Brain microvascular endothelial cell (primary cell): ENCODE measurements around the gene B4GALT6.

Experiments used
- DNase-seq: peaks from one replicate; pipeline ENCODE4 v3.0.0-alpha.2; 2020
- H3K27ac ChIP-seq: fragments of 250-450 bp; sonication (Bioruptor Pico); 2 replicates; pipeline ENCODE4 v1.5.1; 2020; ENCODE audit warnings: mild to moderate bottlenecking, moderate library complexity
- H3K27me3 ChIP-seq: fragments of 250-450 bp; sonication (Bioruptor Pico); replicated peaks from 2 replicates; pipeline ENCODE4 v1.5.1; 2020; ENCODE audit warnings: mild to moderate bottlenecking
- H3K36me3 ChIP-seq: fragments of 250-450 bp; sonication (Bioruptor Pico); replicated peaks from 2 replicates; pipeline ENCODE4 v1.5.1; 2020; ENCODE audit warnings: mild to moderate bottlenecking
- H3K4me3 ChIP-seq: 2 replicates; pipeline ENCODE4 v1.5.1; 2011; ENCODE audit warnings: low read depth, mild to moderate bottlenecking, control low read depth, low read length, moderate library complexity
- CTCF ChIP-seq: IDR thresholded peaks from 2 replicates; pipeline ENCODE4 v1.5.1; 2011; ENCODE audit warnings: low read depth, mild to moderate bottlenecking, moderate library complexity, low read length, control low read depth, inconsistent platforms; ENCODE audit errors: missing control alignments
- in situ Hi-C: cut with HindIII; loops from 2 replicates; pipeline ENCODE4 v1.10.0; 2017; ENCODE audit warnings: low sequenced_read_pairs, low pct_ligation_motif_present

B4GALT6 gene

GRCh38 chr18:31581498-31582197 is 102.7 kb downstream of the B4GALT6 start:
- no peak for DNase-seq
- no peak for TF ChIP-seq CTCF
- Histone ChIP-seq H3K36me3 (no peaks in the 10 kb centered on the region), H3K27ac (no peak overlapping the region), H3K27me3 (no peaks in the 10 kb centered on the region), H3K4me3 (no peak overlapping the region)
- in situ Hi-C loops = no loop called here

GRCh38 chr18:31579375-31579774 is 105.0 kb downstream of the B4GALT6 start:
- DNase-seq = no peak
- TF ChIP-seq CTCF = no peak
- Histone ChIP-seq H3K4me3 (no peak overlapping the region), H3K27me3 (no peaks in the 10 kb centered on the region), H3K27ac (no peak overlapping the region), H3K36me3 (no peaks in the 10 kb centered on the region)
- in situ Hi-C loops = no loop called here

GRCh38 chr18:31578126-31578525 is 106.3 kb downstream of the B4GALT6 start:
- in situ Hi-C loops = no loop called here
- DNase-seq = no peak

GRCh38 chr18:31577195-31577594 is 107.2 kb downstream of the B4GALT6 start:
- no peak for DNase-seq
- TF ChIP-seq CTCF = no peak
- H3K4me3 ChIP-seq = no peak overlapping the region
- no peaks in the 10 kb centered on the region for H3K27me3 ChIP-seq
- no peak overlapping the region for H3K27ac ChIP-seq
- H3K36me3 ChIP-seq = no peaks in the 10 kb centered on the region
- in situ Hi-C loops = no loop called here

More at GRCh38 chr18:31578126-31578525, 106.3 kb downstream of the B4GALT6 start:
- no peak overlapping the region for H3K4me3 ChIP-seq
- no peak for TF ChIP-seq CTCF
- no peaks in the 10 kb centered on the region for H3K27me3 ChIP-seq
- no peak overlapping the region for H3K27ac ChIP-seq
- H3K36me3 ChIP-seq = no peaks in the 10 kb centered on the region

GRCh38 chr18:31576670-31577069 is 107.7 kb downstream of the B4GALT6 start:
- in situ Hi-C loops = no loop called here
- Histone ChIP-seq H3K36me3 (no peaks in the 10 kb centered on the region), H3K27ac (no peak overlapping the region), H3K27me3 (no peaks in the 10 kb centered on the region), H3K4me3 (no peak overlapping the region)
- TF ChIP-seq CTCF = no peak
- DNase-seq = no peak
